Stimulated activated CD8-positive, alpha-beta memory T cell treated with anti-CD3 and anti-CD28 coated beads, Interleukin-4, amount 100 ng/mL, for 4 hours (primary cell): Measurements from ENCODE around the gene RGS7.
"Not testable (repeated sequence)": the region's sequence is repeated elsewhere in the genome, so short reads cannot be mapped to it uniquely, and the experiment has no call there.

Source experiments
- DNase-seq, 2 donors: peaks; one replicate each; pipeline ENCODE4 v3.0.0-alpha.2; 2020; ENCODE audit warnings: low read depth in 2 of 2, low spot score in 1 of 2

Gene RGS7

DNA sequence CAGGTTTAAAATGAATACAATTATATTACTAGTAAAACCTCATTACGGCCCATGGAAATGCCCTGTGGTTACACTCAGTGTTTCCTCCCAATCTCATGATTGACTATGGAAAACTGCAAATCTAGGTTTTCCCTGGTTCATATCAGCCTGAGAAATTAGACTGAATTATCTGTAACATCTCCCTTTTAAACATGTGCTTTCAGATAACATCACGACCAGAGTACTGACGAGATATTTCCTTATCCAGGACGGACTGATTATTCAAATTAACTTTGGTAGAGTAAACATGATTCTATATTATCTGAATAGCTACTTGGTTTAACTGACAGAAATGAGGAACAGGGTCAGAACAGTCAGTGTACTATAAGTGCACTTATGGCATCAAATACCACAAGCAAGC lies 82.3 kb downstream of the RGS7 start:
- no peak for DNase-seq

DNA sequence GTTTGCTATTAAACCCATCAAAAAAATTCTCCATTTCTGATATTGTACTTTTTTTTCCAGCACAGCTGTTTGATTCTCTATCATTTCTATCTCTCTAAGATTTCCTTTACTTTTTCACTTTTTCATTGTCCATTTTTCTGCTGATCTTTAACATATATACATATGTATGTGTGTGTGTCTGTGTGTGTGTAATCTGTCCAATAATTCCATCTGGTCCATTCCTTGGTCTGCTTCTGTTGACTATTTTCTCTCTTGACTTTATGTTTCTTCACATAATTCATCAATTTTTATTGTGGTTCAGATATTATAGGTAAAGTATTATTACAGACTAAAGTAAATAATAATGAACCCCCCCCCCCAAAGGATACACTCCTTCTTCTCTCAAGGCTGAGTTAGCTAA lies 84.2 kb downstream of the RGS7 start:
- no peak for DNase-seq

DNA sequence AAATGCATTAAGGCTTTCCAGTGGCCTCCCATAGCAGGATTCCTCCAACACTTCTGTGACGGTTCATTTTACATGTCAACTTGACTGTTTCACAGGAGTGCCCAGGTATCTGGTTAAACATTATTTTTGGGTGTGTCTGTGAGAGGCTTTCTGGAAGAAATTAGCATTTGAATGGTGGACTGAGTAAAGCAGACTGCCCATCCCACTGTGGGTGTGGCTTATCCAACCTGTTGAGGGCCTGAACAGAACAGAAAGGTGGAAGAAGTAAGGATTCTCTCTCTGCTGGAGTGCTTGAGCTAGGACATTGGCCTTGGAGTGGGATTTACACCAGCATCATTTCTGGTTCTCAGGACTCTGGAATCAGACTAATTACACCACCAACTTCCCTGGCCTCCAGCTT lies 85.6 kb downstream of the RGS7 start:
- DNase-seq = no peak

DNA sequence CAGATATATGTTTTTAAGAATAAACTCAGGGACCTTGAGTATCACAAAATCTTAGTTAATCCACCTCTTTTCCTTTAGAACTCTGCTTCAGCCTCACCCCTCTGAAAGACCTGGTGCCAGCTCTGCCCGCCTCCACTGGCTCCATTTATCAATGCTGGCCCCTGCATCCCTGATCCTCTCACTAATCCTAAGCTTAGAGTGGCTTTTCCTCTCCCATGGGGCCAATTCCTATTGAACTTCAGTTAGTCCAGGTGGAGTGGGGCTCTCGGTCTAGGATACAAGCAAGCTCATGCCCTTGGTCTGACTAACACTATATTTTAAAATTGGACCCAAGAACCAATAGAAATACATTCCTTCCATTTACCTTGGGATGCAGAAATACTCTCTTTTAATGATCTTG lies 87.0 kb downstream of the RGS7 start:
- no peak for DNase-seq

DNA sequence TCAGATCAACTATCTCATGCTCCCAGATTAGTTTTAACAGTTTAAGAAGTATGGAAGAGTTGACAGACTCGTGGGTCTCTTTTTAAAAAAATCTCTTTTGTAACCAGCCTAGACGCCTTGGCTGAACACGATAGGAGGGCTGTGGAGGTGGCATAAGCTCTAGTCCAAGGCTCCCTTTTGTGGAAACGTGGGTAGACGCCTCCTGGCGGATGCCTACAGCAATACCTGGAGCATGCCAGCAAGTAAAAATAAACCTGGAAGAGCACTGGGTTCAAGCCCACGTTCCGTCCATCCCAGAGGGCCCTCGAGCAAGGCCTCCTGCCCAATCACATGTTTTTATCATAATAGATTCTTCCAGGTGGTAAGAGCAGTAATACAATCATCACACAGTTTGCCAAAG lies 87.9 kb downstream of the RGS7 start:
- no peak for DNase-seq

DNA sequence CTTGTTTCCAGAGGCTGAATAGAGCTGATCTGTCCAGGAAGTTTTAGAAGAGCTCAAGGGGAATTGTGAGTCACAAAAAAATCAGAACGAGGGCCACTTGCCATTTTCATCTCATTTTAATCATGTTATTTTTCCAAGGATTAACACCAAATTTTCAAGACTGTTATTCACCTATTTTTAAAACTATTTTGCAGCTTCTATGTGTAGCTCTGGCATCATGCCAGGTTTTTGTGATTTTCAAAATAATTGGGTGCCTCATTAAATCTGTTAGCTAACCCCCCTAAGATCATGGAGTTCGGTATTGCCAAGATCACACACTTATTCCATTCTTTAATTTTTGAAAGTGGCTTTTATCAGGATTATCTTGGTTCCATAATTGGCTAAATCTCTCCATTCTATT lies 90.9 kb downstream of the RGS7 start:
- no peak for DNase-seq

DNA sequence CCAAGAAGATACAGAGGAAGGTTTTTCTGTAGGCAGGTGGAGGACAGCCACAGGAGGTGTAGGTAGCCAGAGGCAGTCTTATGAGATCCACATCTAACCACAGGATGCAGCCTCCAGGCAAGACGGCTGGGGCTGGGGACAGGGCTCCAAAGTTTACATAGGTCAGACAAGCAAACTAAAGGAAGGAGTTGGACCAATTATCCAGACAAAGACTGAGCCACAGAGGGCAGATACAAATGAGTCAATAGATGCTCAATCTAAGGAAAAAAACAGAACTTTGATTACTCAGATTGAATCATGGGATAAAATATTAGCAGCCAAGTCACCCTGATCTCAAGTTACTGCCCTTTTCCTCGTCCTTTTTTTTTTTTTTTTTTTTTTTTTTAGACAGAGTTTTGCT lies 91.6 kb downstream of the RGS7 start:
- DNase-seq = no peak

DNA sequence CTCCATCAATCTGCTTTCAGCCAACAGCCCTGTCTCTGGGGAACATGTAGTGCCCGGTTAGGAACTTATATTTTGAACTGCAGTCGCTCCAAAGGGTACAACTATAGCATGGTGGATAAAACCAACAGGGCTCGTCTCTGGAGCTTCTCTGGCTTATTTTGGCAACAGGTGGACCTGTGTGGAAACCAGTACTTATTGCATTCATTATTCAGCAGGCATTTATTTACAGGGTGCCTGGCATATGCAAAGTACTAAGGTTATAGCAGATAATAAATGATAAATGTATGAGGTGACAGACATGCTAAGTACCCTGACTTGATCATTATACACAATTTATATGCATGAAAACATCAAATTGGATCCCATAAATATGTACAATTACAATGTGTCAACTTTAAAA lies 93.7 kb downstream of the RGS7 start:
- DNase-seq = no peak

DNA sequence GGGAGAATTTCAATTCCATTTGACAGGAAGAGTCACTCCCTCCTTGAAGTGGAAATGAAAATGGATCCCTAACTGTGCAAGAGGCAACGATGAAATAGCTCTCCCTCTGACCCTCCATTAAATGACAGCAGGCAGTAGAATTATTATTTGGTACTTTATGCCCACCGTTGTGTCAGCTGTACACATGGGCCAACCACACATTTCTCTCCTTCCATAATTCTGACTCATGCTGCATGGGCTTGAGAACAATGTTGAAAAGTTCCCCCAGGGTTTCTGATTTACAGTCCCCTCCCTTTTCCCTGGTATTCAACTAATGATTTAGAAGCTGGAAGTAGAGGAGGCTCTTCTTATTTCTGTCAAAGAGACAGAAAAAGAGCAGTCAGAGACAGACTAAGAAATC lies 103.5 kb downstream of the RGS7 start:
- DNase-seq = no peak

DNA sequence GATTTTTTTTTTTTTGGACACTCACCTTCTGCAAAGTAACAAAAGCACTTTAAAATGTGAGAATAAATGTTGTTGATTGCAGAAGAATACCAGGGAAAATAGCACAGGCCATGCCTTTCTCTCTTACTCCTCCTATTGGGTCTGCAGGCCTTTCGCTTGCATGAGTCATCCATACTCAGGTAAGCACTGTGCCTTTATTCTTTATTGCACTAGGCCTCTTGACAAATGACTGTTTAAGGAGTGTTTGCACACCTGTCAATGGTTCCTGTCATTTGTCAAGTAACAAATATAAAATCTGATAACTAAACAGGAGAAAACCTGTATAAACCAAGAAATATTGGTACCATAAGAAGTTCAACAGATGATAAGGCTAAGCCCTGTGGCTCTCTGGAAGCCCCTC lies 106.5 kb downstream of the RGS7 start:
- no peak for DNase-seq

DNA sequence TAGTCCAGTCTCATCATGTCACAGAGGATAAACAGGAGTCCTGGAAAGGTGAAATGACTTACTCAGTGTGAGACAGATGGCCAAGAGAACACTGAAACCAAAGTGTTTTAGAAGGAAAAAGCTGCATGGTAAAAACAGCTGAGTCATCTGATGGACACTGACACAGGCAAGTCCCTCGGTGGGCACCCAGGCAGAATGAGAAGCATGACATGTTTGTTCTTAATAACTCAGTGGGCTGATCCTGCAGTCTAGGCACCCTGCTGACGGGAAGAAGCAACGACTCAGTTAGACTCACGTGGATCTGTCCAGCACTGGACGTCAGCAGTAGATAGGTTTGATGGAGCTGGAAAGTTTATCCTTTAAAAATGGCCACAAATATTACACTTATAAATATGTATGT lies 116.9 kb downstream of the RGS7 start:
- DNase-seq = no peak

DNA sequence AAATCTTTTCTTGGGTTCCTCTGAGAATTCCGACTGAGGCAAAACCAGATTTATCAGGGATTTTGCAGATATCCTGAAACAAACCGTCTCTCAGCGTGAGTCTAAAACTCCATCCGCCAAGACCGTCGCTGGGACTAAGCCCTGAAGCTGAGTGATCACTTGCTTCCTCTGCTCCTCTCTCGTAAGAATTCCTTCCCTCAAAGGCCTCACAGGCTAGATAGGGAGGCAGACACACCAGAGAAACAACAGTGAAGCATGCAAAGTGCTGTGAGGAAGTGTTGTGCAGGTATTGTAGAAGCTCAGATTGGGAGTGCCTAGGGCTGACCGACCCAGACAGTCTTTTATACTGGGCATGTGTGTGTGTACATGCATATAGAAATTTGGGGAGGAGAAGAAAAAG lies 119.1 kb downstream of the RGS7 start:
- no peak for DNase-seq

DNA sequence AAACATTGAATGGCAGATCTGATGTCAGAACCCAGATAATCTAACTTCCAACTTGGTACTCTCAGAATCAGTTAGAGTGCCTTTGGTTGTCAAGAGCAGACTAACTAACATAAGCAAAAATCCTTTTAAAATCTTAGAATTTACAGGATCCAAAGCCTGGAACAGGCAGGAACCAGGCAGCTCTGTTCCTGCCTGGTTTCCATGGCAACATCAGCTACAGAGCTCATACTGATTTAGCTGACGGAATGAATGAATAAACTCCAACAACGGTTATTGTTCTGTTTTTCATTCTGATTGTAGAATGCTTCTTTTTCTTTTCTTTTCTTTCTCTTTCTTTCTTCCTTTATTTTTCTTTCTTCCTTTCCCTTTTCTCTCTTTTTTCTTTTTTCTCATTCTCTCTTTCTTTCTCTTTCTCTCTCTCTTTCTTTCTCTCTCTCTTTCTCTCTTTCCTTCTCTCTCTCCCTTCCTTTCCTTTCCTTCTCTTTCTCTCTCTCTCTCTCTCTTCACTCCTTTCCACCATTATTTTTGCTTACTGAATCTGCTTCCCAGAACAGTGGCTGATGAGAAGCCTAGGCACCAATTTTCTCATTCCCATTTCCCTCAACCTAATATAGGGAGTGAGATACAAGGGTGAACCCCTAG lies 121.6 kb downstream of the RGS7 start:
- no peak for DNase-seq

DNA sequence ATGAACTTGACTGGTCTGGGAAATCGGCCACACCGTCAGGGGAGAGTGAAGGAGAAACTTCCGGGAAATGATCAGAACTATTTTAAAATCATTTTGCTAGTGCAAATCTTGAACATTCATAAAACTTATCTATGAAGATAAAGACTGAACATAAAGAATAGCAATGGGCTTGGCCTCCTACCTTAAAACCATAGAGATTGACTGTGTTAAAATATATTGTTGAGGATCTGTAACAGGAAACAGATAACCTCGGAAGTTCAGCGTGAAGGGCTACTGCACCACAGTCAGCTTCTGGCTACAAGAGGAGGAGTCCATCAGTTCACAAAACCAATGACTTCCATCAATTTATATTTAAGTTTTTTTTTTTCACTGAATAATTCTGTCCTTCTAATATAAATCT lies 127.3 kb downstream of the RGS7 start:
- DNase-seq = no peak

DNA sequence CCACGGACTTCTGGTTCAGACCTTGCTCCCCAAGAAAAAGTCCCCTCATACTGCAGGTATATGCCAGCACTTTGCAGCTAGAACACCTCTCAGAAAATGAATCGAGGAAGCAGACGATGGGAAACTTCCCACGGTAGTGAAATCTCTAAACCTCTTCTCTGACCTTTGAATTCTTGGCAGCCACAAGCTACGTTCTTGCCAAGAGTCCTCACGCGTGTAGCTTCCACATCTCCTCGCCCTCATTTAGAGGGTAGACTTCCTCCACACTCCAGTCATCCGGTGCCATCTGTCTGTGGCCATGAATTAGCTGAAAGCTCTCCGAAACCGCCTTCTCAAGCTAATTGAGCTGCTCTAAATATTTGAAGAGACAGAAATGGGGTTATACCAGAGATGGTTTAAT lies 127.8 kb downstream of the RGS7 start:
- DNase-seq = no peak

DNA sequence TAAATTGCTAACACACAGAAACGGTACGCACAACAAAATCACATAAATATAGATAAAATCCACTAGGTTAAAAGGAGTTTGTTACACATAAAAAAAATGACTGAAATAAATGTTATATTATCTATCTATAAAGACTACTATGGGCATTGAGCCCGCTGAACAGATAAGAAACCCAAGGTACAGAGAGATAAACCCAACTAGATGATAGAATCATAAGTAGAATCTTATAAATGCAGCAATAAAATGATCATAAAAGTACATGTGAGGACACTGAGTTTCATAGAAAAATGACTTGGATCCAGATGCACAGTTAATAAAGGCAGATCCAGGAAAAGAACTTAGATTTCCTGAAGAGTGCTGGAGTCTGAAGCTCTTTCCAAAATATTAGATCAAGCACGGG lies 128.7 kb downstream of the RGS7 start:
- DNase-seq = no peak

DNA sequence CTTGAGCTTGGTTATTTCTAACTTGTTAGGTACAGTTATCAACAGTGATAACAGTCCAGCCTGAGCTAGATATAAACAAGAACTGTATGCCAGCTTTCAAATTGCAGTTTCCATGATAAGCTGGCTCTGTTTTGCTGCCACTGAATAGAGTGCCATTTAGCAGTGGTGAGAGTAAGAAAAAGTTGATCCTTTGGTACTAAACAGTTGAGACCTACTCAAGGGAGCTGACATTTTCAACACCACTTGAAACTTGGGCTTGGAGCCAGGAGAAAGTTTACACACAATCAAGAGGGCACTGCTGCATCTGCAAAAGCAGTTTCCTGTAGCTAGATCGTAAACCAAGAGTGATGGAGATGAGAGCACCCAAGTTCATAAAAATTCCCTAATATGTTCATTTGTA lies 131.3 kb downstream of the RGS7 start:
- DNase-seq = no peak

DNA sequence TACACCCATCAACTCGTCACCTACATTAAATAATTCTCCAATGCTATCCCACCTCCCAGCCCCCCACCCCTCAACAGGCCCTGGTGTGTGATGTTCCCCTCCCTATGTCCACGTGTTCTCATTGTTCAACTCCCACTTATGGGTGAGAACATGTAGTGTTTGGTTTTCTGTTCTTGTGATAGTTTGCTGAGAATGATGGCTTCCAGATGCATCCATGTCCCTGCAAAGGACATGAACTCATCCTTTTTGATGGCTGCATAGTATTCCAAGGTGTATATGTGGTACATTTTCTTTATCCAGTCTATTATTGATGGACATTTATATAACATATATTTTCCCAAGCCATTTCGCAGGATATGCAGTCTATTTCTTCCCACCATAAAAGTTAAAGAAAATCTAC lies 132.8 kb downstream of the RGS7 start:
- not testable (repeated sequence) for DNase-seq

DNA sequence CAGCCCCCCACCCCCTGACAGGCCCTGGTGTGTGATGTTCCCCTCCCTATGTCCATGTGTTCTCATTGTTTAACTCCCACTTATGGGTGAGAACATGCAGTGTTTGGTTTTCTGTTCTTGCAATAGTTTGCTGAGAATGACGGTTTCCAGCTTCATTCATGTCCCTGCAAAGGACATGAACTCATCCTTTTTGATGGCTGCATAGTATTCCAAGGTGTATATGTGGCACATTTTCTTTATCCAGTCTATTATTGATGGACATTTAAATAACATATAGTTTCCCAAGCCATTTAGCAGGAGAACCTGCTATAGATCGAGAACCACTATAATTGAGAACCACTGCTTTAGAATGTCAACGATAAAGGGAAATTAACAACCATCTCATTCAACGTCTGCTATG lies 134.2 kb downstream of the RGS7 start:
- DNase-seq = not testable (repeated sequence)

DNA sequence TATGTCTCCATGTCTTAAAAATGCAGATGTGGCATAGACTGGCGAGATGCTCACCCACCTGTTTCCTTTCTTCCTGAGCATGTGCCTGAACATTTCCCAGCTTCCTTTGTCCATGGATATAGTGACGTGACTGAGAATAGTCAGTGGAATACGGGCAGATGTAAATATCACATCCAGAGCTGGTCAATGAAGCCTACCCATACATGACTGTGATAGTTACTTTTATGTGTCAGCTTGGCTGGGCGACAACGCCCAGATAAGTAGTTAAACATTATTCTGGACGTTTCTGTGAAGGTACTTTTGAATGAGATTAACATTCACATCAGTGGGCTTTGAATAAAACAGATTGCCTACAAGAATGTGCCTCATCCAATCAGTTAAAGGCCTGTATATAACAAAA lies 135.7 kb downstream of the RGS7 start:
- DNase-seq = no peak

DNA sequence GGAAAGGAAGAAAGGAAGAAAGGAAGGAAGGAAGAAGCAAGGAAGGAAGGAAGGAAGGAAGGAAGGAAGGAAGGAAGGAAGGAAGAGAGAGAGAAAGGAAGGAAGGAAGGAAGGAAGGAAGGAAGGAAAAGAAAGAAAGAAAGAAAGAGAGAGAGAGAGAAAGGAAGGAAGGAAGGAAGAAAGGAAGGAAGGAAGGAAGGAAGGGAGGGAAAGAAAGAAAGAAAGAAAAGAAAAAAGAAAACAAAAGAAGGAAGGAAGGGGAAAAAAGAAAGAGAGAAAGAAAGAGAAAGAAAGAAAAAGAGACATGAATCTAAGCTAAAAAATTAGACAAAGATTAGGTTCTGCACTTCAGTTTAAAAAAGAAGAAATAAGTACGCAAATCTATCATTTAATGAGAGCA lies 136.1 kb downstream of the RGS7 start:
- DNase-seq = not testable (repeated sequence)

DNA sequence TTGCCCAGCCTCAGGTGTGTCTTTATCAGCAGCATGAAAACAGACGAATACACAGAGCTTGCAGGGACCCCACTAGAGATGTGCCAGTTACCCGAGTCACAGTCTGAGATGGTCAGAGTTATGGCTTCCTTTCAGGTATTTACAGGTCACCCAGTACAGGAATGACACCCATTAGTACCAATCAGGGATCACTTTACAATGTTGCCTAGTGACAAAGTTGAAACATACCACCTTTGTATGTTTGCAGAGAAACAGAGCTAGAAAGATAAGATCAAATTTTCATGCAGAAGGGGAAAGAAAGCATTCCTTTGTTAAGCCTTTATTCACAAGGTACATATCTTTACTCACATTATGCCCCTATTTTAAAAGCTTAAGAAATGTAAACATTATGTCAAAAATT lies 137.6 kb downstream of the RGS7 start:
- DNase-seq = no peak

DNA sequence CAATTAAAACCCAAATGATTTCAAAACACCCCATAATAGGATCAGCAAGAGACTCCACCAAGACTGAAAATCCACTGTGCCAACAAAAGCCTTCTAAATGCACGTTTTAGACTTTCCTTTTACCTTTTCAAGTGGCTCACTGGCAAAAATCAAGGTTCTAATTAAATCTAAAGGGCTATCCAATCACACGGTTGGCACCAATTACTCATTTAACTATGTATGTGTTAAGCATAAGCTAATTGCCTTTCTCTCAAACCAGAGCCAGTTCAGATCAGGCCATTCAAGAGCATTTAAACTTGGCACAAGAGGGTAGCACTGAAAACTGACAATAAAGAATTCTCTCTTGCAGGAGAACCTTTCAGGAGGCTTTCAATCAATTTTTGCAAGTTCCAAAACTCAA lies 139.5 kb downstream of the RGS7 start:
- DNase-seq = no peak

DNA sequence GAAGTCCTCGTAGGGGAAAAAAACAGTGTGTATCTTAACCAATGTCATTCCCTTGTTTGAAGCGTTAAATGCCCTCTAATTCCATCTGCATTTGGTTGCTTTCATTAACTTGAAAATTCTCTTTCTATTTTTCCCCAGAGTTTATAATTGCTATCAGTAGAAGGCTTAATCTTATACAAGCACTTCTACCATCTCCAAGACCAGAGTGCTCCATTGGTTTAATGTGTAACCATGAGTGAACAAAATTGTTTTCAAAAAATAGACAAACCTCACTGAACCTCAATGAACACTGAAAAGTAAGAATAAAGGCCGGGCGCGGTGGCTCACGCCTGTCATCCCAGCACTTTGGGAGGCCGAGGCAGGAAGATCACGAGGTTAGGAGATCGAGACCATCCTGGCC lies 141.3 kb downstream of the RGS7 start:
- DNase-seq = no peak
